K562 (cell line): Measurements from ENCODE around the gene KMT2C. TPM values are rescaled to one million over a fixed set of nuclear protein-coding genes. Genes with fewer than 3 reads are reported as not detected.

Experiments used
- BCLAF1 ChIP-seq, 2 experiments: fragments of 450-650 bp in 1 of 2; IDR thresholded peaks; 2 replicates each; pipeline ENCODE4 v1.6.1; 2011 to 2017; ENCODE audit warnings: low read depth in 2 of 2, antibody characterized with exemption in 1 of 2, borderline replicate concordance in 1 of 2, low read length in 1 of 2, mild to moderate bottlenecking in 1 of 2, mixed read lengths in 1 of 2; ENCODE audit not compliant: control insufficient read depth in 1 of 2
- BRF2 ChIP-seq: IDR thresholded peaks from 3 replicates; pipeline ENCODE4 v1.6.1; 2011; ENCODE audit warnings: borderline replicate concordance, mild to moderate bottlenecking; ENCODE audit not compliant: insufficient read length, insufficient read depth
- CBFB ChIP-seq: sonication (generic); formaldehyde crosslinking; IDR thresholded peaks from 2 replicates; pipeline ENCODE4 v1.4.0; 2020; ENCODE audit warnings: mild to moderate bottlenecking, missing genetic modification reagents
- DMBX1 ChIP-seq: fragments of 250-450 bp; sonication (Bioruptor Pico); IDR thresholded peaks from 2 replicates; pipeline ENCODE4 v1.8.0; 2022; ENCODE audit warnings: inconsistent platforms, mild to moderate bottlenecking, moderate library complexity, borderline replicate concordance
- ELF1 ChIP-seq: fragments of 200-800 bp; sonication (Bioruptor generic); IDR thresholded peaks from 2 replicates; pipeline ENCODE4 v1.6.1; 2016; ENCODE audit warnings: missing genetic modification characterization, missing compliant biosample characterization
- HMGN3 ChIP-seq: IDR thresholded peaks from 2 replicates; pipeline ENCODE4 v1.6.1; 2011; ENCODE audit warnings: borderline replicate concordance, low read depth, mild to moderate bottlenecking, mixed read lengths, low read length; ENCODE audit not compliant: insufficient read length; ENCODE audit errors: extremely low read depth
- HNRNPK ChIP-seq: fragments of 200-400 bp; formaldehyde crosslinking; IDR thresholded peaks from one replicate; pipeline ENCODE4 v1.6.1; 2018; ENCODE audit warnings: mild to moderate bottlenecking, low read depth, low read length; ENCODE audit not compliant: poor library complexity, severe bottlenecking
- JUND ChIP-seq, 2 experiments: IDR thresholded peaks; 2 replicates in 1 of 2; 3 replicates in 1 of 2; pipeline ENCODE4 v1.6.1; 2011; ENCODE audit warnings: borderline replicate concordance in 2 of 2, low read depth in 2 of 2, low read length in 2 of 2, improper control_type of control experiment in 1 of 2, missing biosample characterization in 1 of 2, missing genetic modification characterization in 1 of 2, missing genetic modification reagents in 1 of 2
- MYC ChIP-seq, 2 experiments: fragments of 250-450 bp in 1 of 2; sonication (Bioruptor Pico) in 1 of 2; IDR thresholded peaks; 2 replicates each; pipeline versions ENCODE4 v1.5.1 to v1.6.1; 2012 to 2021; ENCODE audit warnings: low read depth in 2 of 2, borderline replicate concordance in 1 of 2, improper control_type of control experiment in 1 of 2, low read length in 1 of 2, mild to moderate bottlenecking in 1 of 2, moderate library complexity in 1 of 2
- NFIC ChIP-seq: fragments of 450-650 bp; IDR thresholded peaks from 2 replicates; pipeline ENCODE4 v1.6.1; 2017; ENCODE audit warnings: mild to moderate bottlenecking, inconsistent platforms
- POLR2AphosphoS5 ChIP-seq: IDR thresholded peaks from 2 replicates; pipeline ENCODE4 v1.6.1; 2011; ENCODE audit warnings: mild to moderate bottlenecking, low read depth, low read length, moderate library complexity; ENCODE audit not compliant: control insufficient read depth, insufficient read depth
- RBM25 ChIP-seq: fragments of 200-400 bp; formaldehyde crosslinking; IDR thresholded peaks from 2 replicates; pipeline ENCODE4 v1.6.1; 2018; ENCODE audit warnings: low read length, low read depth, moderate library complexity; ENCODE audit not compliant: severe bottlenecking
- TFAM ChIP-seq: fragments of 250-450 bp; sonication (Bioruptor Pico); conservative IDR thresholded peaks from 2 replicates; pipeline ENCODE4 v1.5.0; 2021; ENCODE audit warnings: mild to moderate bottlenecking, moderate library complexity
- ZBTB33 ChIP-seq: sonication (generic); formaldehyde crosslinking; IDR thresholded peaks from 2 replicates; pipeline ENCODE4 v1.8.1; 2023; ENCODE audit warnings: mild to moderate bottlenecking, missing genetic modification reagents
- ZFP1 ChIP-seq: fragments of 450-650 bp; formaldehyde crosslinking; IDR thresholded peaks from 2 replicates; pipeline ENCODE4 v1.4.0; 2020; ENCODE audit warnings: mild to moderate bottlenecking, mixed read lengths
- ZNF263 ChIP-seq: sonication (generic); formaldehyde crosslinking; IDR thresholded peaks from 2 replicates; pipeline ENCODE4 v1.8.0; 2022; ENCODE audit warnings: mild to moderate bottlenecking, missing genetic modification reagents, borderline replicate concordance
- ZNF347 ChIP-seq: fragments of 450-650 bp; formaldehyde crosslinking; IDR thresholded peaks from 2 replicates; pipeline ENCODE4 v1.4.0; 2020; ENCODE audit warnings: low read depth, mild to moderate bottlenecking, moderate library complexity
- ZNF583 ChIP-seq: fragments of 250-450 bp; sonication (Bioruptor Pico); IDR thresholded peaks from 2 replicates; pipeline ENCODE4 v1.4.0; 2020
- polyA plus RNA-seq, 8 experiments: library from polyadenylated mRNA; depleted of rRNA in 4 of 8; stranded (reverse) in 5 of 8; unstranded in 3 of 8; fragments of >200 nt; fragmentation: Nextera tagmentation in 2 of 8; fragmentation: Illumina TruSeq in 1 of 8; extraction: Ambion mirVana in 2 of 8; extraction: Trizol in 1 of 8; gene quantifications; 2 replicates each; pipeline versions ENCODE4 v1.2.1 to v1.2.3, GENCODE V29; 2011 to 2014; ENCODE audit warnings: inconsistent platforms in 1 of 8, missing spikeins in 1 of 8
- total RNA-seq, 7 experiments: library from RNA; depleted of rRNA in 6 of 7; stranded (reverse); fragments of >200 nt in 6 of 7; fragmentation: Illumina TruSeq in 2 of 7; extraction: Trizol in 2 of 7; gene quantifications; 2 replicates each; pipeline versions ENCODE4 v1.2.1 to v1.2.3, GENCODE V29; 2011 to 2021; ENCODE audit warnings: low replicate concordance in 1 of 7

Gene KMT2C
- total and polyA plus RNA-seq, 9 of the 15 experiments (the other 6 are each of a cell fraction or from before 2014, with no cell fraction given): 4.9 to 67.8 (median 27.1) TPM

- no peak for TF ChIP-seq HNRNPK
- 0 out of 2 replicates have a peak, but pooled peaks have one; percentile 23 for TF ChIP-seq DMBX1 (CRISPR knock-in tag)
- no peak for TF ChIP-seq CBFB
- TF ChIP-seq TFAM (CRISPR knock-in tag): no peak
- no peak for TF ChIP-seq ZNF583 (CRISPR knock-in tag)
- TF ChIP-seq RBM25: peak; percentile 2
- TF ChIP-seq ZNF347: no peak
- 0 out of 2 replicates have a peak, but pooled peaks have one; percentile 12 for TF ChIP-seq ZBTB33 (CRISPR knock-in tag)
- TF ChIP-seq NFIC: no peak
- peak; percentile 54 for TF ChIP-seq MYC (IDR thresholded peaks at IDR 0.05; ENCODE audit: low read depth, low read length)
- no peak for TF ChIP-seq MYC (CRISPR knock-in tag; IDR thresholded peaks at IDR 0.05; ENCODE audit: borderline replicate concordance, low read depth)
- peak in 1 of 2 experiments; percentile 64; a peak in 1 of 4 replicates for TF ChIP-seq BCLAF1 (IDR thresholded peaks at IDR 0.05; ENCODE audit: borderline replicate concordance in 1 of 2, control insufficient read depth in 1 of 2, low read depth in 2 of 2, low read length in 1 of 2)
- TF ChIP-seq BRF2: no peak
- TF ChIP-seq ELF1: peak; percentile 99
- peak; percentile 86 for TF ChIP-seq ZNF263
- TF ChIP-seq ZFP1 (CRISPR knock-in tag): no peak
- TF ChIP-seq HMGN3: peak; percentile 99
- peak; percentile 67; the same call in 1 of the 2 replicates for TF ChIP-seq POLR2AphosphoS5
- TF ChIP-seq JUND (IDR thresholded peaks at IDR 0.05; ENCODE audit: borderline replicate concordance, low read depth, low read length): peak; percentile 79
- peak; percentile 14; the same call in 1 of the 3 replicates for TF ChIP-seq JUND (tag; IDR thresholded peaks at IDR 0.05; ENCODE audit: borderline replicate concordance, low read depth, low read length)
Observed at GRCh38 chr7:152463709-152464311, 28.0 kb upstream of the KMT2C start (continued).
